GM21529 (cell line): ENCODE measurements around the gene TBPL2.

ENCODE experiments used
- ATAC-seq: cut with Tn5 transposase; IDR thresholded peaks from one replicate; pipeline ENCODE4 v1.9.1; 2021; ENCODE audit not compliant: unreplicated experiment

The TBPL2 gene

DNA sequence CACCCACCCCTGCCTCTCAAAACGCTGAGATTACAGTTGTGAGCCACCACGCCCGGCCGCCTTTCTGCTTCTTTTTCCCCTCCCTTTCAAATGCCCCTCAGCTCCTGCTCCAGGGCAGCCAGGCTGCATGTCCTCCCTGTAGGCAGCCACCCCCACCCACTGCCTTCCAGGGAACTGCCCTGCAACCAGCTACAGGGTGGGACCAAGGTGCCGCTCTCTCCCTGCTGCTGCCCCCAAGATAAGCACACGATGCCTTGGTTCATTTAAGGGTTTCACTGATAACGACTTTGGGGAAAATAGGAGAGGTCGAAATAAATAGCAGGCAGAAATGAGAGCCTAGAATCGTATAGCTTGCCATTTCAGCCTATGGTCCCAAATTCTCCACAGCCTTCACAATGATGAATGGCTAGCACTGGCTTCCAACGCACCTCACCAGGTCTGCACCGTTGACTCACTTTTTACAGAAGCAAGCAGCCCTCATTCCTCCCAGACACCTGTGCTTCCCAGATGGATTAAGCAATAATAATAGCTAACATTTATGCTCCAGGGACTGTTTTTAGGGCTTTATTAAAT lies 69.4 kb downstream of the TBPL2 start:
- no peak for ATAC-seq

DNA sequence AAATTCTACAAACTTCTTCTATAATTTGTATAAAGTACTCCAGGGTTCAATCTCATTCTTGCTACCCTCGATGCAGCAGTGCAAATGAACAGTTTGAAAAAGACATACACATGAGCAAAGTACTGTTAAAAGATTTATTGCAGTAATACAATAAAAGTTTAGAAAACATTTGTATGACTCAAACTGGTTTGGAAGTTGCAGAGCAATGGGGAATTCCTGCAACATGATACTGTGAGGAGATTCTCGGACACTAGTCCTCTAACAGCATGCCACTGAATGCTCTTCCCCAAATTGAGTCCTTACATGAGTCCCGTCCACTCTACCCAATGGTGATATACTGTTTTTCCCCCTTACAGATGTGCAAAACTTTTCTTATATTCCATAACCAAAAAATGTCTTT lies 74.1 kb downstream of the TBPL2 start:
- ATAC-seq, result no peak
